Mesodermal cell (in vitro differentiated cells): ENCODE measurements around the gene ACSM3.

Source experiments
- H3K27ac ChIP-seq: 2 replicates; pipeline ENCODE4 v1.7.0; 2013; ENCODE audit warnings: mild to moderate bottlenecking, low read depth, low read length, moderate library complexity; ENCODE audit not compliant: severe bottlenecking
- H3K36me3 ChIP-seq: 2 replicates; pipeline ENCODE4 v1.7.1; 2013; ENCODE audit warnings: mild to moderate bottlenecking, low read length, moderate library complexity; ENCODE audit not compliant: control insufficient read depth, insufficient read depth
- H3K4me1 ChIP-seq: one replicate; pipeline ENCODE4 v1.7.1; 2013; ENCODE audit warnings: mild to moderate bottlenecking, low read length; ENCODE audit not compliant: insufficient read depth, control insufficient read depth, poor library complexity, severe bottlenecking
- H3K4me3 ChIP-seq: 2 replicates; pipeline ENCODE4 v1.7.0; 2013; ENCODE audit warnings: low read length, control low read depth, mild to moderate bottlenecking; ENCODE audit not compliant: insufficient read depth, poor library complexity, severe bottlenecking; ENCODE audit errors: extremely low read depth
- H3K9me3 ChIP-seq: 2 replicates; pipeline ENCODE4 v1.7.1; 2013; ENCODE audit warnings: mild to moderate bottlenecking, low read length, moderate library complexity; ENCODE audit not compliant: control insufficient read depth
- WGBS, 2 experiments: methylation state at CpG; one replicate each; pipeline ENCODE4 v1.1.5; 2013; ENCODE audit warnings: missing lambda C conversion rate in 2 of 2; ENCODE audit not compliant: insufficient coverage in 2 of 2; 5-methylcytosine and 5-hydroxymethylcytosine counted together

ACSM3 gene

GRCh38 chr16:20740901-20741521, 22.8 kb upstream of the ACSM3 start:
- Histone ChIP-seq H3K27ac (peak overlapping the region; percentile 89), H3K36me3 (peaks cover 33% of the 10 kb centered on the region), H3K9me3 (no peaks in the 10 kb centered on the region), H3K4me3 (peak overlapping the region; percentile 69), H3K4me1 (no peaks in the 10 kb centered on the region)
- 1 to 2% methylated on average over 12 of the region's 36 CpGs for WGBS, 2 experiments

DNA sequence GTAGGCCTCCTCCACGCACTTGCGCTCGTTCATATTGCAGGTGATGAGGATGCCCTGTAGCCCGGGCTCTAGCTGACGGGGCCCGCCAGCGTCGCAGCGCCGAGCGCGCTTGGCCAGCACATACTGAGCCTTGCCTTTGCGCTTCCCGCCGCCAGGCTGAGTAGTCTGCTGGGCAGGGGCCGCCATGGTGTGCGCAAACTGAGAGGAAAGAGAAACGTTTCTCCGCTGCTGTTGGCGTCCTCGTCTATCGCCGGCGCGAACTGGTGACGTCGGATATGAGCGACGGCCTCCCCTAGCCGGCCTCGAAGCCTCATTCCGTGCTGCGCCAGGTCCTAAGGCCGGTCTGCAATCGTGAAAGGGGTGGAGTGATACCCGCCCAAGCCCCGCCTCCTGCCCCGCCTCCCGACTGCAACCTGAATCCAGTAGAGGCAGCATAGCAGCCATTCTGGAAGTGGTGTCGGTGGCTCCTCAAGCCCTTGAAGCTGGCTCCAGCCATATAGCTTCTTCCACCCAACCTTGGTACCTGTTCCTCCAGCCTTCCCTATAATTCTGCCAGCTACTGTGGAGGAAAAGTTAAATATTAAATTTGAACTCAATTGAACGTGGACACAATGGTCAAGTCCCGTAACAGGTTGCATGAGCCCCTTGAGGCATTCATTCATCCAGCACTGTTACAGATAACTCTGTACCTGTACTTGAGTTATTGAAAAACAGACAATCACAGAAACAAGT, 22.1 kb upstream of the ACSM3 start, which contains the start of gene THUMPD1:
Gene THUMPD1 (minus strand): TSS at position 265 of the 732 bp plus-strand sequence. CDS start 79 bp downstream, at position 186.
- 5 to 6% methylated on average over 38 to 40 of the region's 42 CpGs for WGBS, 2 experiments
- H3K4me3 ChIP-seq, result peak within 1 kb of the TSS; percentile 69
- H3K36me3 ChIP-seq, result peaks cover 26% of the 10 kb centered on the region
- H3K9me3 ChIP-seq, result no peaks in the 10 kb centered on the region
- H3K4me1 ChIP-seq, result no peaks in the 10 kb centered on the region
- peak within 1 kb of the TSS; percentile 89 for H3K27ac ChIP-seq

DNA sequence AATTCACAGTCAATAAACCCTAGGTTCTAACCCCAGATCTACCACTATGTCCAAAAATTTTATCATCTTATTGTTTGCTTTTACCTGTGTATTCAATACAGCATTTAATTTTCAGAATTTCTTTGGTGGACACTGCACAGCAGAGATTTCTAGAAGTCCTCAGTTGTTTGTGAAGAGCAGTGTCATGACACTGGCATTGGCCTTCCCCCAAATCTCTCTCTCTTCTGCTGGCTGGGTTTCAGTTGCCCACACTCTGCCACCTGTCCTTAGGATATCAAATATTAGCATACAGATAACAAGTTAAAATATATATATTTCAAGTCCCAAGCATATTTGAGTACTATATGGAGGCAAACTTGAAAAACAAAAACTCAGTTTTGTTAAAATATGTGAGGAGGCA, 20.2 kb upstream of the ACSM3 start:
- H3K36me3 ChIP-seq, result peaks cover 10% of the 10 kb centered on the region
- H3K9me3 ChIP-seq, result peaks cover 7% of the 10 kb centered on the region
- H3K27ac ChIP-seq, result no peak overlapping the region
- H3K4me3 ChIP-seq, result no peak overlapping the region
- no peaks in the 10 kb centered on the region for H3K4me1 ChIP-seq

- H3K9me3 ChIP-seq, result peaks cover 7% of the 10 kb centered on the region
- H3K4me3 ChIP-seq, result no peak overlapping the region
- no peaks in the 10 kb centered on the region for H3K36me3 ChIP-seq
- H3K27ac ChIP-seq, result no peak overlapping the region
- no peaks in the 10 kb centered on the region for H3K4me1 ChIP-seq
- WGBS, 2 experiments, result 75 to 85% methylated on average over 7 of the region's 7 CpGs
These were observed 18.8 kb upstream of the ACSM3 start for GRCh38 chr16:20744922-20745440.

- no peak overlapping the region for H3K4me3 ChIP-seq
- no peak overlapping the region for H3K27ac ChIP-seq
- H3K4me1 ChIP-seq, result no peaks in the 10 kb centered on the region
- H3K9me3 ChIP-seq, result peaks cover 7% of the 10 kb centered on the region
- H3K36me3 ChIP-seq, result no peaks in the 10 kb centered on the region
- 100% methylated on average over 2 to 3 of the region's 3 CpGs for WGBS, 2 experiments
These were observed 17.4 kb upstream of the ACSM3 start for GRCh38 chr16:20746461-20746860.

DNA sequence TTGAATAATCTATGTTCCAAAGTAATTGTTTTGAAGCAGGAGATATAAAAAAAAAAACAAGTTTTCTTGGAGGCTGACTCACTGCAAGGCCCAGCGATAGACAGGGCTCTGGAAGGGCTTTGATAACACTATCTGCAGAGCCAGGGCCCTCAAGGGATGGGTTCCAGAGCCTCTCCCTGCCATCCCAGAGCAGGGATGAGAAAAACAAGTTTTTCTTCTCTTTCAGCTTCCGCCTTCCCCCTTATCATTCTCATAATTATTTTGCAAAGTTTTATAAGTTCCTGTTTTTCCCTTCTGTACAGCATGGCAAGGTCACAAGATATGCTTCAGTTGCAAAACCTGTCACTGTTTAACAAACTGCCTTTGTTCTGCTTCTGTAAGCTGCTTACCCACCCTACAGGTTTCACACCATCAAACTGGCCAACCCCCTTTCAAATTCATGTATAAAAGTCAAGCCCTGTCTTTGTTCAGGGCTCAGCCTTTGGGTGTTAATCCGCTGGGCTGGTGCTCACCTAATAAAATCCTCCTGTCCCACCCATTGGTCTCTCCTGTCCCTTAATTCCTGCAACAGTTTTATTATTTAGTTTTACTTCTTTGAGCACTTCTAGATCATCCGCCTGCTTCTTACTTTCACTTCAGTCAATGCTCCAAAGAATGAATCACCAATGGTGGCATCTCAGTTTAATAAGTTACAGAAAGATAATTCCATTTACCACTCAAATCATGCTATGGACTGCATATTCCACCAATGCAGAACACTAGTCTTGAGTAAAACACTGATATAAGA, 16.6 kb upstream of the ACSM3 start:
- Histone ChIP-seq H3K4me3 (no peak overlapping the region), H3K9me3 (peaks cover 7% of the 10 kb centered on the region), H3K36me3 (no peaks in the 10 kb centered on the region), H3K27ac (no peak overlapping the region), H3K4me1 (no peaks in the 10 kb centered on the region)
- WGBS, 2 experiments, result 73% methylated on average over 2 of the region's 4 CpGs

DNA sequence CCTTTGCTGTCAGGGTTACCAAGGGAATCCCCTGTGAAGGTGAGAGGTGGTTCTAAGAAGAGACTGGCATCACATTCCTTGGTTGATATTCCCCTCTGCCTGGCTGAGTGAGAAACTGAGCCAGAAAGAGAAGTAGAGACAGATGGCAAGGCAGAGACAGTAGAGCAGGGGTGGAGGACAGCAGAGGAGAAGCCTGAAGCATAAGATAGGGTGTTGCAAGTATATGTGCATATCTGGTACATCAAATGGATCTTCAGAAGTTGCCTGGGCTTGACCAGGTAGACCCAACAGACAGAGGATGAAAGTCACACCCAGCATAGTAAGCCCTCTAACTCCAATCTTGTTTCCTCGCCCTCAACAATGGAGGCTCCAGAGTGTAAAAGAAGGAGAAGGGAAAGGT, 14.3 kb upstream of the ACSM3 start:
- H3K4me1 ChIP-seq, result no peaks in the 10 kb centered on the region
- H3K4me3 ChIP-seq, result no peak overlapping the region
- peaks cover 7% of the 10 kb centered on the region for H3K9me3 ChIP-seq
- no peak overlapping the region for H3K27ac ChIP-seq
- no CpG with 5 or more reads among the region's 1 CpG for WGBS, 2 experiments
- no peaks in the 10 kb centered on the region for H3K36me3 ChIP-seq

DNA sequence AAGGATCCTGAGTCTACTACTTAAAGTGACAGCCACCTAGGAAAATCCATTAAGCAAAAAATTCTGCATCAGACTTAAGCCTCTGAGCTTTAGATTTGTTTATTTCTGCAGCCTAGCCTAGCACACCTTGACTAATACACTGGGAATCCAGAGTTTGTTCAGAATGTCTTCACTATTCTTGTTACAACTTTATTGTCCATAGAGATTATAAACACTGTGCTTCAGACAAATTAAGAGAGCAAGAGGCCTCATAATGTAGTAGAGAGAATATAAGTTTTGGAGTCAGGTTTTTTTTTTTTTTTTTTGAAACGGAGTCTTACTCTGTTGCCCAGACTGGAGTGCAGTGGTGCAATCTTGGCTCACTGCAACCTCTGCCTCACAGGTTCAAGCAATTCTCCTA, 13.3 kb upstream of the ACSM3 start:
- H3K4me3 ChIP-seq, result no peak overlapping the region
- H3K27ac ChIP-seq, result no peak overlapping the region
- no peaks in the 10 kb centered on the region for H3K36me3 ChIP-seq

DNA sequence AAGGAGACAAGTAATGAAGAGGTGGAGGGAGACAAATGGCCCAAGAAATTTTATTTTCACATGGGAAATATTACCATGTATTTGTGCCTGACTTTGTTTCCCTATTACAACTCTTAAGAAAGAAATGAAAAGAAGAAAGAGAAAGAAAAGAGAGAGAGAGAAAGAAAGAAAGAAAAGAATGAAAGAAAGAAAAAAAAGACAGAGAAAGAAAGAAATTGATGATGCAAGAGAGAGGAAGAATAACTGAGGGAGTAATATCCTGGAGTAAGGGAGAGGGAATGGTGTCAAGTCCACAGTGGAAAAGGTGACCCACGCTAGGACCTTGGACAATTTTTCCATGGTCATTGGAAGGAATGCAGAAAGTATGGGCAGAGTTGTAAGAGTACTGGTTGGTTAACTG, 10.1 kb upstream of the ACSM3 start:
- Histone ChIP-seq H3K36me3 (no peaks in the 10 kb centered on the region), H3K4me3 (no peak overlapping the region), H3K9me3 (no peaks in the 10 kb centered on the region), H3K27ac (no peak overlapping the region), H3K4me1 (no peaks in the 10 kb centered on the region)
- WGBS, 2 experiments, result 57 to 100% methylated on average over 1 of the region's 1 CpG

More for the DNA sequence above, 13.3 kb upstream of the ACSM3 start:
- Histone ChIP-seq H3K9me3 (peaks cover 7% of the 10 kb centered on the region), H3K4me1 (no peaks in the 10 kb centered on the region)
- no CpG with 5 or more reads among the region's 1 CpG for WGBS, 2 experiments

DNA sequence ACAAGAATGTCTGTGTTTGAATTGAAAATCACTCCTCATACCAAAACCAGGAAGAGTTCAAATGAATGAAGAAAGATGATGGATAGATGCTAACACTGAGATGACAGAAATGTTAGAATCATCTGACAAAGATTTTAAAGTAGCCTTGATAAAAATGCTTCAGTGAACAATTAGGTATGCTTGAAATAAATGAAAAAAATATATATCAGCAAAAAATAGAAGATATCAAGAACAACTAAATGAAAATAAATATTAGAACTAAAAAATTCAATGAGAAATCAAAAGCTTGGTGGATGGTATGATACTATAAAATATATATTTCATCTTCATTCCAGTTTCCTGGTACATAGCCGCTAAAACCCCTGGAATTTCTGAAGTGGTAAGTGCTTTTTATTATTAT, 8.6 kb upstream of the ACSM3 start:
- no peak overlapping the region for H3K27ac ChIP-seq
- no peaks in the 10 kb centered on the region for H3K36me3 ChIP-seq
- no peaks in the 10 kb centered on the region for H3K4me1 ChIP-seq
- no peak overlapping the region for H3K4me3 ChIP-seq
- no CpG with 5 or more reads among the region's 1 CpG for WGBS, 2 experiments
- no peaks in the 10 kb centered on the region for H3K9me3 ChIP-seq
